Epithelial cell of prostate (primary cell): ENCODE data around the gene RNF121.

ENCODE experiments used
- DNase-seq: peaks from one replicate; pipeline ENCODE4 v3.0.0-alpha.2; 2011; ENCODE audit warnings: low read depth, low spot score
- H3K27ac ChIP-seq: fragments of 450-650 bp; 2 replicates; pipeline ENCODE4 v1.5.1; 2017; ENCODE audit warnings: mild to moderate bottlenecking

The RNF121 gene

DNA sequence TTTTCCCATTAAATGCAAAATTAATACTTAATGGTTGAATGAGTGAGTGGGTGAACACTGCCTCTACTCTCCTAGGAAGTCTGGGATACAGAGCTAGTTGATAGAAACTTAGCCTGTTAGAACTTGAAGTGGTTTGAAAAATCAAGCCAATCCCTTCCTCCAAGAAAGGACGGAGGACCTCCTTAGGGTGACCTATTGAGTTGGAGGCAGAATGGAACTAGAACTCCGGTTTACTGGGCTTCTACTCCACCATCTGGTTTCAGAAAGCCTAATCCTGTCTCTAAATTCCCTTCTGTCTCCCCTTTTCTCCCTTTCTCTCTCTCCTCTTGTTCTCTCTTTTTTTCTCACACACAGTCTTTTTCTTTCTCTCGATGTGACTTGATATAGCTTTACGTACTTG lies 50.2 kb downstream of the RNF121 start:
- DNase-seq = no peak
- H3K27ac ChIP-seq = no peak overlapping the region

DNA sequence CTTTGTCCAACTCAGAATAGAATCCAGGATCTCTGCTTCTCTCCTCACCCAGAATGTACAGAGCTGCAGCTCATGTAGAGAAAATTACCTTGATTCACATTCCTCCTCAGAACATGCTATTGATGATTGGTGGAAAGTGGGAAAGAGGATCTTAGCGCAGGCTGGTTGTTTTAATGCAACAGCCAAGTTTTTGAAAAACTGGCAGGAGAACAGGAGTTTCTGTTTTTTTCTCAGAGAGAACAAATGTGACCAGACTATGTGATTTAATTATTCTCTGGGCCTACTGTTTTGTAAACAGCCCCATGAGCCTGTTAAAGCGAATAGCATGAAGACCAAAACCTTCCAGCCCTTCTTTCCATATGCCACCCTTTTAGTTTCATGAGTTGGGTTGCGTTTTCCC lies 50.8 kb downstream of the RNF121 start:
- H3K27ac ChIP-seq = no peak overlapping the region
- DNase-seq = no peak

DNA sequence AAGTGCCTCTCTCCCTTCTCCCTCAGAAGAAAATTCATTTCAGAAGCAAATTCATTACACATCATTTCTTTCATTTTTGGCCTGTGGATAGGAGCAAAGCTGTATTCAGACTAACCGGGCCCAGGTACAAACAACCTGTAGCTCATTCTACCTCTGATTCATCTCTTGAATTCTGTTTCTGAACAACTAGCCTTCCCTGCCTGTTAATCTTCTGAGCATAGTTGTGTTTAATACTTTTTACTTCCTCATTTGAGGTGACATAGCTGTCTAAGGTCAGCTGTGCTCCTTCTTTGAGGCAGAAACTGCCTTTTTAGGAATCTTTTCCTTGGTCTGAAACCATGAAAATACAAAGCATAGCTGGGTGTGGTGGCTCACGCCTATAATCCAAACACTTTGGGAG lies 57.3 kb downstream of the RNF121 start:
- no peak overlapping the region for H3K27ac ChIP-seq
- no peak for DNase-seq

DNA sequence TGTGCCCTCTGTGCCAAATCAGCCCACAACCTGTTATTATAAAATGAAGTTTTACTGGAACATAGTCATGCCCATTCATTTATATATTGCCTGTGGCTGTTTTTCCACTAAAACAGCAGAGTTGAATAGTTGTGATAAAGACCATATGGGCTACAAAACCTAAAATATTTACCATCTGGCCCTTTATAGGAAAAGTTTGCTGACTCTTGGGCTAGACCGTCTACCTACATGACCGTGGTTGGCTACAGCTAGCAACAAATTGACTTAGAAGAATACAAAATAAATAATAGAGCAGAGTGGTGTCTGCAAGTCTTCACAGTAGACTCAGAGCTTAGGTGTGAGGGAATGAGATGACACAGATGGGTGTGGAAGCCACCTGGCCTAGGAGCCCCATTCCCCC lies 58.7 kb downstream of the RNF121 start:
- H3K27ac ChIP-seq = no peak overlapping the region
- no peak for DNase-seq

DNA sequence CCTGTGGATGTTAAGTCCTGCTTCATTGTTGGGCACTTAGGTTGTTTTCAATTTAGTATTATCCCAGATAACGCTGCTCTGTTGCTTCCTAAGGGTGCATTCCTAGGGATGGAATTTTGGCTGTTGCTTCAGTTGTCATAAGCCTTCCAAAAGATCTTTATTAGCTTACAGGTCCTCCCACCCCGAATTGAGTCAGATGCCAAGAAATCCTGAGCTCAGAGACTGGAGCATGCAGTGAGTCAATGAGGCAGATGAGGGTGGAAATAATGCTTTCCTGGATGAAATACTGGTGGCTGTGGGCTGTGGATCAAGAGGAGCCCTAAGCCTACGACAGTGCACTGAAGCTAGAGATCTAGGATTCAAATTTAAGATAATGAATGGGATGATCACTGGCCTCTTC lies 59.2 kb downstream of the RNF121 start:
- no peak overlapping the region for H3K27ac ChIP-seq
- DNase-seq = no peak

DNA sequence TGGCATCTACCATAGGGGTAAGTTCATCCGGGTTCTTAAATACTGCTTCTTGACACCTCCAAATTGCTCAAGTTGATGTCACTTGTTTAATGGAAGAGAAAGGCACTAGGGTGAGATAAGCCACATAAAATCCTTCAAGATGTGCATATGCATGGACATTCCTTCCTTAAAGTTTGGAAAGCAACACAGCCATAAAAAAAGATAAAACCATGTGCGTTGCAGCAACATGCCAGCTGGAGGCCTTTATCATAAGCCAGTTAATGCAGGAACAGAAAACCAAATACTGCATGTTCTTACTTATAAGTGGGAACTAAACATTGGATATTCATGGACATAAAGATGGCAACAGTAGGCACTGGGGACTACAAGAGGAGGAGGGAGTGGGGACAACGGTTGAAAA lies 61.9 kb downstream of the RNF121 start:
- no peak for DNase-seq
- H3K27ac ChIP-seq = no peak overlapping the region

DNA sequence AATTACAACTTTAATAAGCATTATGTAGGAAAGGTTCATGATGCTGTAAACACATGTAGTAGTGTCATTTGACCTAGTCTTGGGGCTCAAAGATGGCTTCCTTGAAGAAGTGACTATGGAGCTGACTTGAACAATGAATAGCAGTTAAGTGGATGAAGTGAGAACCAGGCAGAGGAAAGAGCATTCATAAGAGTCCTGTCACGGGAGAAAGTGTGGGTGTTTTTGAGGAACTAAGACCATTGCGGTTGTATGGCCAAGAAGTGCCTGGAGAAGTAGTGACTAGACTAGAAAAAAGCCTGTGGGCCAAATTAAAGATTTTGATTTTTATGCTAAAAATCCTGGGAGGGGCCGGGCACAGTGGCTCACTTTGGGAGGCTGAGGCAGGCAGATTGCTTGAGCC lies 62.6 kb downstream of the RNF121 start:
- no peak for DNase-seq
- H3K27ac ChIP-seq = no peak overlapping the region

DNA sequence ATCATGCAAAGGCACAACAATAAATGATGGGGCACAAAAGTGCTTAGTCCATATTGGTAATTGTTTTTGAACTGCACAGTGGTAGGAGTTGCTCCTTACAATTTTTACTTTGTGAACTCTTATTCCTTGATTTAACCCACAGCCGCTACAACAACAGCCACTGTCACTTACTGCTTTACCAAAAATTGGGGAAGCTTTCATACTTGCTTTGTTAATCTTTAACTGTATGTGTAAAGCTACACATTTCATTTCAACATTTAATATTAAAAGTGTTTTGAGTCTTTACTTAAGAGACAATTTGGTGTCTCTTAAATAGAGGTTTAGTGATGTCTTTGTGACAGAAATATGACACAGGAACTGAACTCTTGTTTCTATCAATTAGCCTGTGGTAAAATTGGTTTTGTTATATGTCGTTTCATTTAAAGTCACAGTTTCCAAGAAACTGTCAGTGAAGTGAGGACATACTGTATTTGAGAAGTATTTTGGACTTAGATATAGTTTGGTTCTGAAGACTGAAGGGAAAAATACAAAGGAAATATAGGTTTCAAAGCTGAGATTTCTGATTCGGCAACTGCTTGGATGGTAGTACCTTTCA lies 63.4 kb downstream of the RNF121 start:
- no peak for DNase-seq

DNA sequence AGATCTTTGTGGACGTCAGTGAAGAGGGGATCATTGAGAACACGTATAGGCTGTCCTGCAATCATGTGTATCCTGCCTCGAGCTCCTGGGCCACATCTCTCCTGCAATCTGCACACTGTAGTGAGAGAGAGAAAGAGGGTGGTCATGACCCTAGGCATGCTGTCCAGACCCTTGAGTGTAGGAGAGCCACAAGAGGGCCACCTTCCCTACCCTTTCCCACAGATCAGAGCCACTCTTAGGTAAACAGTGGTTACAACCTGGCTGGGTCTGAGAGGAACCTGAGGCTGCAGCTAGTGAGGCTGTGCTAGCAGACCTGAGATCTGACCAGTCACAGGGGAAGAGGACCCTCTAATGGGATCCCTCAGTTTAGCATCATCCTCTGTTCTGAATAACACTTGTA lies 65.9 kb downstream of the RNF121 start:
- H3K27ac ChIP-seq = no peak overlapping the region
- DNase-seq = no peak

More for the DNA sequence above, 63.4 kb downstream of the RNF121 start:
- H3K27ac ChIP-seq = no peak overlapping the region

DNA sequence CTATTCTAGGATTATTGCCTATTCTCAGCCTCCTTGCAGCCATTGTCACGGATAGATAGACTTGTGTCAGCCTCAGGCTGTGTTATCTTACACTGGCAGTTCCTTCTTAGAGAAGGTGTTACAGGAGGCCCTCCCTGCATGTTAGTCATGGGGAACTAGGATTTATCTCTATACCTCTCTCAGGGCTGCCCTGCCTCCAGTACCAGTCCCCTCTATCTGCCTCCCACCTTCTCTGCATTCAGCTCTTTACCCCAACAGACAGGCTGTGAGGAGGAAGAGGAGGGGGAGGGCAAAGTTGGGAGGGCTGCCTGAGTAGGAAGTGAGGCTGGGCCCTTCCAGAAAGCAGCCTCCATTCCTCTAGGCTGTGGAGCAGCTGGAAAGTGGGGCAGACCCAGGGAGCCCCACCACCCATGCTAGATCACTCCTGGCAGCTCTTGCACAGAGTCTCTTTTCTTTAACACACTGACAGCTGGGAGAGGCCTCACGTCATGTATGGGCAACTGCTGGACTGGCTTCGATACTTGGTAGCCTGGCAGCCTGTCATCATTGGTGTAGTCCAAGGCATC lies 67.0 kb downstream of the RNF121 start:
- no peak for DNase-seq
- no peak overlapping the region for H3K27ac ChIP-seq

DNA sequence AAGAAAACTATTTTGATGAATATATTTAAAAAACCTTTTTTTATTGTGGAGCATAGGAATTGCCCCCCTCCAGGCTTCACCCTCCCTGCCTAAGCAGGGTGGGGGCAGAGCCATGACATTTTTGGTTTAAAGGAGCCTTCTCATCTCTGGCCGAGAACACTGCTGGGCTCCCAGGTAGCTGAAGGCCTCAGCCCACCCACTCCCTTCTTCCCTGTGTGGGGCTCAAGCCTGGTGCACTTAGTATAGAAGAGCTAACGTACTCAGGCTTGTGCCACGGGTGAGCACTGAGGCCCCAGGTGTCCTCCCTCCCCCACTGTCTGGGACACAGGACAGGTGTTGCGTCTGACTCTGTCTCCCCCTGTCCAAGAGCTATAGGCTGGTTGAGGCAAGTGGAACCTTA lies 67.7 kb downstream of the RNF121 start:
- no peak for DNase-seq
- H3K27ac ChIP-seq = no peak overlapping the region

DNA sequence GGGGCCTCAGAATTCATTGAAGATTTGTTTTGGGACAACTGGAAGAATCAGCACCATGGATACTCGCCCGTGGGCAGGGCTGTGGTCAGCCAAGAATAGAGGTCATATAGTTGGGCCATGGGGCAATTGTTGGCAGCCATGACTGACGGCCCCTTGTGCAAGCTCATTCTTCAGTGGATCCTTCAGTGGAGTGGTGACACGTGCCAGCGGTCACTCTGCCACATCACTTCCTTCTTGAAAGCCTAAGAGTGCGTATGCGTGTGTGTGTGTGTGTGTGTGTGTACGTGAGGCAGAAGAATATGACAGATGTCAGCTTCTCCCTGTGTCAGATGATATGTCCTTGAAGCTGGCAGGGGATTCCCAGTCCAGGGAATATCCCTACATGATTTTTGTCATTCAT lies 68.1 kb downstream of the RNF121 start:
- H3K27ac ChIP-seq = no peak overlapping the region
- DNase-seq = no peak

DNA sequence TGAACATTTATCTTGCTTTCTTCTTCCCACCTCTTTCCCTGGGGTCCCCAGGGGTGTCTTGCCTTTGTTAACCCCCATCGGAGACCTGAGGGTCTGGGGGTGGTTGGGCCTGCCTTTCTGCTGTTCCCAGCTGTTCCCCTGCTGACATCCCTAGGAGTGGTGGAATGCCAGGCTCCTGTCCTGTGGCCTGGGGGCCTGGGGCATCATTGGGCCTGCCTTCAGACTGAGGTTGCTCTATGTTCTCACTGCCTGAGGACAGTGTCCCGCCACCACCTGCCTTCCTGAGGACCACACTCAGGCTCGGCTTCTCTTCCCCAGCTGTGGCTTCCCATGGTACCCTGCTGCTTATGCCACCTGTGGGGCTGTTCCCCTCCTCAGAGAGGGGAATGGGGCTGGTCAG lies 68.7 kb downstream of the RNF121 start:
- no peak overlapping the region for H3K27ac ChIP-seq
- no peak for DNase-seq

DNA sequence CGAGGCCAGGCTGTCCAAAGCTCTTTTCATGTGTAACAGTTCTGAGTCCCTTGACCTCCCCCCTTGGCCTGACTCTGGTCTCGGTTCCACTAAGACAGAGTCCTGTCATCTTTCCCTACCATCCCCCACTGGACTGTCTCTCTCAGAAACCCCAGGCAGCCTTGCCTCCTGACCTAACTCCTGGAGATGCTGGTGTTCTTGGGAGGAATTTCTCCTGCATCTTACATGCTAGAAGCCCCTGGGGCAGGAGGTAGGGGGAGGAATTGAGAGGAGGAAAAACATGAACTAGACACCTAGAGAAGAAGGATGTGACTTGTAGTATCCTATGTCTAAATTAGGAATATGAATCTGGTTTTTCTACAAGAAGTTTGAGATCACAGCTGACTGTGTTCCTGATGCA lies 69.2 kb downstream of the RNF121 start:
- DNase-seq = no peak
- no peak overlapping the region for H3K27ac ChIP-seq

DNA sequence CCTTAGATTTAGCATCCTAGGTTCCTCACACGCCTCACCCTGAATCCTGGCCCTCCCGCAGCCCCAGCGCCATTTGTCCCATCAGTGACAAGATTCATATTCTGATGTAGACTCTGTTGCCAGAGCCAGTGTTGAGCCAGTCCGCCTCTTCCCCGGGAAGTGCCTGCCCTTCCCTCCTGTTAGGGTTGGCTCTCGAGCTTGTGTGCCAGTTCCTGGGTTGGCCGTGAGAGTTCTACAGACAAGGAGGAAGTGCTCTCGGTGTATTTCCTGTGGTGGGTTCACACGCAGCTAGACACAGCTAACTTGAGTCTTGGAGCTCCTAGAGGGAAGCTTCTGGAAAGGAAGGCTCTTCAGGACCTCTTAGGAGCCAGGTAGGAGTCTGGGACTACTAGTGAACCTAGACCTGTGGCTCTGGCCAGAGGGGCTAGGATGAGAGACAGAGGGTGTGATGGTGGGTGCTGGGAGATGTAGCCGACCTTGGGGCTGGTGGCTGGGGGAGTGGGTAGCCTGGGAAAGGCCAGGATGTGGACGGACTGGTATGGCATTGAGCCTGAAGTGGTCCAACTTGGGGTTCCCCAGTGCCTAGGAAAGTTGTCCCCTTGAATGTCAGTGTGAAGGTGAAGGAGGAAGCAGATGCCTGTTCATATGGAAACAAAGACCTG lies 69.9 kb downstream of the RNF121 start, which contains the start of gene IL18BP:
Gene IL18BP (plus strand): TSS at position 261 of the 662 bp plus-strand sequence. CDS start 1,076 bp downstream, outside the sequence.
- DNase-seq = no peak

DNA sequence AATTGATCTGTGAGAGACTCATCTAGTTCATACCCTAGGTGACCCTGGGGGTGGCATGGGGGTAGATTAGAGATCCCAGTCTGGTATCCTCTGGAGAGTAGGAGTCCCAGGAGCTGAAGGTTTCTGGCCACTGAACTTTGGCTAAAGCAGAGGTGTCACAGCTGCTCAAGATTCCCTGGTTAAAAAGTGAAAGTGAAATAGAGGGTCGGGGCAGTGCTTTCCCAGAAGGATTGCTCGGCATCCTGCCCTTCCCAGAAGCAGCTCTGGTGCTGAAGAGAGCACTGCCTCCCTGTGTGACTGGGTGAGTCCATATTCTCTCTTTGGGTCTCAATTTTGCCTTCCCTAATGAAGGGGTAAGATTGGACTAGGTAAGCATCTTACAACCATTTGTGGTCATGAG lies 70.5 kb downstream of the RNF121 start:
- no peak for DNase-seq
- no peak overlapping the region for H3K27ac ChIP-seq

More for the DNA sequence above, 69.9 kb downstream of the RNF121 start, which contains the start of gene IL18BP:
- H3K27ac ChIP-seq = no peak within 1 kb of the TSS

DNA sequence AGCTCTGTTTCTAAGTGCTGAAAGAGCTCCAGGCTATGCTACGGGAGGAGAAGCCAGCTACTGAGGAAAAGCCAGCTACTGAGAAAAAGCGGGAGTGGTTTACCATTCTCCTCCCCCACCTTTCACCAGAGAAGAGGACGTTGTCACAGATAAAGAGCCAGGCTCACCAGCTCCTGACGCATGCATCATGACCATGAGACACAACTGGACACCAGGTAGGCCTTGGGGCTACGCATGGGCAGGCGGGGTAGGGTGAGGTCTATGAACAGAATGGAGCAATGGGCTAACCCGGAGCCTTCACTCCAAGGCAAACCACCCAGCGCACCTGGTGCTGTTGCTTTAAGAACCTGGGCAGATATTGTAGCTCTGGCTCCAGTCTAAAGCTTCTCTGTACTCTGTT lies 71.0 kb downstream of the RNF121 start:
- no peak overlapping the region for H3K27ac ChIP-seq

DNA sequence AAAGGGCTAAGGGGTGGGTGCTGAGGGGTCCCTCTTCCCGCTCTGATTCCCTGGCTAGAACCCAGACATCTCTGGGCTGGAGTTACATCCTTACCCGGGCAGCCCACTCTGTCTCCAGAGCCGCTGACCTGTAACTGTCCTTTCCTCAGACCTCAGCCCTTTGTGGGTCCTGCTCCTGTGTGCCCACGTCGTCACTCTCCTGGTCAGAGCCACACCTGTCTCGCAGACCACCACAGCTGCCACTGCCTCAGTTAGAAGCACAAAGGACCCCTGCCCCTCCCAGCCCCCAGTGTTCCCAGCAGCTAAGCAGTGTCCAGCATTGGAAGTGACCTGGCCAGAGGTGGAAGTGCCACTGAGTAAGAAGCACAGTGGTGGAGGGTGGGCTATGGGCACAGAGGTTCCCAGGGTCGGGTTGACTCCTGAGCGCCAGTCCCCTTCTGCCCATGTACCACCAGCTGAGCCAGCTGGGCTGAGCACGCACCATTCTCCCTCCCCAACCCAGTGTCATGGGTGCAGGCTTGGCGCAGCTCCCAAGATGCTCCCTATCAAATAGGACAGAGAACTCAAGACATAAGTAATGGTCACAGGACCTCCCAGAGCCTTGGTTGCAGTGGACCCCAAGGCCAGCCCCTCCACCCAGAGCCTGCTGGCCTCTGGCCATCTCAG lies 71.5 kb downstream of the RNF121 start:
- DNase-seq = no peak
- no peak overlapping the region for H3K27ac ChIP-seq

More for the DNA sequence above, 71.0 kb downstream of the RNF121 start:
- no peak for DNase-seq

DNA sequence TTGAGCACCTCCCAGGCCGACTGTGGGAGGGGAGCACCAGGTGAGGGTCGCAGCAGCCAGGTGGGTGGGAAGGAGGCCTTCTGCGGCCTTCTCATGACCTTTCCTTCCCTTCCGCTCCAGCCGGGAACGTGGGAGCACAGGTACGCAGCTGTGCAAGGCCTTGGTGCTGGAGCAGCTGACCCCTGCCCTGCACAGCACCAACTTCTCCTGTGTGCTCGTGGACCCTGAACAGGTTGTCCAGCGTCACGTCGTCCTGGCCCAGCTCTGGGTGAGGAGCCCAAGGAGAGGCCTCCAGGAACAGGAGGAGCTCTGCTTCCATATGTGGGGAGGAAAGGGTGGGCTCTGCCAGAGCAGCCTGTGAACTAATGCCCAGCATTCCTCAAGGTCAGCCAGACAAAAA lies 72.4 kb downstream of the RNF121 start:
- no peak overlapping the region for H3K27ac ChIP-seq
- no peak for DNase-seq

DNA sequence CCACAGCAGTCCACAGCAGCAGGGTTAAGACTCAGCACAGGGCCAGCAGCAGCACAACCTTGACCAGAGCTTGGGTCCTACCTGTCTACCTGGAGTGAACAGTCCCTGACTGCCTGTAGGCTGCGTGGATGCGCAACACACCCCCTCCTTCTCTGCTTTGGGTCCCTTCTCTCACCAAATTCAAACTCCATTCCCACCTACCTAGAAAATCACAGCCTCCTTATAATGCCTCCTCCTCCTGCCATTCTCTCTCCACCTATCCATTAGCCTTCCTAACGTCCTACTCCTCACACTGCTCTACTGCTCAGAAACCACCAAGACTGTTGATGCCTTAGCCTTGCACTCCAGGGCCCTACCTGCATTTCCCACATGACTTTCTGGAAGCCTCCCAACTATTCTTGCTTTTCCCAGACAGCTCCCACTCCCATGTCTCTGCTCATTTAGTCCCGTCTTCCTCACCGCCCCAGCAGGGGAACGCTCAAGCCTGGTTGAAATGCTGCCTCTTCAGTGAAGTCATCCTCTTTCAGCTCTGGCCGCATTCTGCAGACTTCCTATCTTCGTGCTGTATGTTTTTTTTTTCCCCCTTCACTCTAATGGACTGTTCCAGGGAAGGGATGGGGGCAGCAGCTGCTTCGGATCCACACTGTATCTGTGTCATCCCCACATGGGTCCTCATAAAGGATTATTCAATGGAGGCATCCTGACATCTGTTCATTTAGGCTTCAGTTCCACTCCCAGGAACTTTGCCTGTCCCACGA lies 73.2 kb downstream of the RNF121 start:
- no peak overlapping the region for H3K27ac ChIP-seq
- no peak for DNase-seq
